GM23338 (cell line): ENCODE results near the gene STAM2. TPM values are rescaled to one million over a fixed set of nuclear protein-coding genes. Genes with fewer than 3 reads are reported as not detected.
"Not testable (repeated sequence)": the region's sequence is repeated elsewhere in the genome, so short reads cannot be mapped to it uniquely, and the experiment has no call there.

ENCODE experiments used
- ATAC-seq: fragments of 200-7000 bp; cut with Tn5 transposase; 3 replicates; pipeline ENCODE4 v1.9.1; 2020
- DNase-seq: peaks from one replicate; pipeline ENCODE4 v3.0.0-alpha.2; 2015; ENCODE audit warnings: low spot score
- H2AFZ ChIP-seq: fragments of 200-600 bp; sonication (generic); 2 replicates; pipeline ENCODE4 v1.8.0; 2016; ENCODE audit warnings: antibody characterized with exemption, mild to moderate bottlenecking, moderate library complexity
- H3F3A ChIP-seq: fragments of 200-600 bp; sonication (generic); replicated peaks from 2 replicates; pipeline ENCODE4 v1.8.0; 2017; ENCODE audit warnings: antibody characterized with exemption, mixed run types, low read depth
- H3K27ac ChIP-seq: fragments of 200-600 bp; sonication (generic); 2 replicates; pipeline ENCODE4 v1.6.1; 2016; ENCODE audit warnings: low read depth
- H3K27me3 ChIP-seq: fragments of 200-600 bp; sonication (generic); 2 replicates; pipeline ENCODE4 v1.8.0; 2016; ENCODE audit warnings: mild to moderate bottlenecking, mixed run types, moderate library complexity; ENCODE audit not compliant: insufficient read depth
- H3K36me3 ChIP-seq: fragments of 200-600 bp; sonication (generic); 2 replicates; pipeline ENCODE4 v1.8.0; 2016; ENCODE audit warnings: mild to moderate bottlenecking; ENCODE audit not compliant: insufficient read depth
- H3K4me1 ChIP-seq: fragments of 200-600 bp; sonication (generic); 2 replicates; pipeline ENCODE4 v1.8.0; 2016; ENCODE audit warnings: mild to moderate bottlenecking, moderate library complexity; ENCODE audit not compliant: insufficient read depth
- H3K4me2 ChIP-seq: fragments of 200-600 bp; sonication (generic); 2 replicates; pipeline ENCODE4 v1.7.1; 2017; ENCODE audit warnings: mixed run types
- H3K4me3 ChIP-seq: fragments of 200-600 bp; sonication (generic); 2 replicates; pipeline ENCODE4 v1.6.1; 2016; ENCODE audit warnings: mixed run types
- H3K79me2 ChIP-seq: fragments of 200-600 bp; sonication (generic); replicated peaks from 2 replicates; pipeline ENCODE4 v1.8.0; 2017; ENCODE audit warnings: mild to moderate bottlenecking; ENCODE audit not compliant: insufficient read depth
- H3K9me2 ChIP-seq: fragments of 200-600 bp; sonication (generic); 2 replicates; pipeline ENCODE4 v1.8.0; 2017; ENCODE audit not compliant: insufficient read depth
- H4K20me1 ChIP-seq: fragments of 200-600 bp; sonication (generic); replicated peaks from 2 replicates; pipeline ENCODE4 v1.8.0; 2017; ENCODE audit warnings: mild to moderate bottlenecking; ENCODE audit not compliant: insufficient read depth
- H3K27ac Mint-ChIP-seq: 2 replicates; pipeline ENCODE4 v1.8.0; 2020; ENCODE audit warnings: inconsistent platforms, mild to moderate bottlenecking, moderate library complexity, mixed read lengths
- H3K27me3 Mint-ChIP-seq: 3 replicates; pipeline ENCODE4 v1.8.0; 2022; ENCODE audit warnings: low read depth, mild to moderate bottlenecking, moderate library complexity, mixed read lengths, inconsistent platforms; ENCODE audit not compliant: insufficient read depth, poor library complexity
- H3K36me3 Mint-ChIP-seq: 3 replicates; pipeline ENCODE4 v1.8.0; 2021; ENCODE audit warnings: low read depth, mild to moderate bottlenecking, inconsistent platforms, moderate library complexity, mixed read lengths
- H3K4me1 Mint-ChIP-seq: 3 replicates; pipeline ENCODE4 v1.8.0; 2020; ENCODE audit warnings: mild to moderate bottlenecking, inconsistent platforms, mixed read lengths
- H3K4me3 Mint-ChIP-seq: 3 replicates; pipeline ENCODE4 v1.8.0; 2021; ENCODE audit warnings: moderate library complexity, mild to moderate bottlenecking, inconsistent platforms, mixed read lengths
- H3K9me3 Mint-ChIP-seq: 3 replicates; pipeline ENCODE4 v1.8.0; 2020; ENCODE audit warnings: moderate library complexity, mild to moderate bottlenecking, inconsistent platforms, mixed read lengths
- EZH2phosphoT487 ChIP-seq: fragments of 200-600 bp; sonication (generic); IDR thresholded peaks from one replicate; pipeline ENCODE4 v1.8.1; 2018; ENCODE audit warnings: antibody characterized with exemption; ENCODE audit not compliant: unreplicated experiment
- NANOG ChIP-seq: IDR thresholded peaks from 2 replicates; pipeline ENCODE4 v1.6.1; 2016; ENCODE audit warnings: antibody characterized with exemption, borderline replicate concordance
- POLR2AphosphoS5 ChIP-seq: IDR thresholded peaks from 2 replicates; pipeline ENCODE4 v1.6.1; 2016; ENCODE audit warnings: antibody characterized with exemption, low read depth
- STAT1 ChIP-seq: IDR thresholded peaks from one replicate; pipeline ENCODE4 v1.6.1; 2016; ENCODE audit warnings: antibody characterized with exemption; ENCODE audit not compliant: unreplicated experiment
- ZNF114 ChIP-seq: fragments of 250-450 bp; sonication (Bioruptor Pico); IDR thresholded peaks from 2 replicates; pipeline ENCODE4 v1.5.0; 2020; ENCODE audit warnings: mild to moderate bottlenecking, moderate library complexity
- polyA plus RNA-seq: library from polyadenylated mRNA; unstranded; fragments of >200 nt; fragmentation: Nextera tagmentation; extraction: Ambion mirVana; gene quantifications from 2 replicates; pipeline ENCODE4 v1.2.1, GENCODE V29; 2016
- total RNA-seq: library from RNA; depleted of rRNA; stranded (reverse); fragments of >200 nt; shearing (Covaris generic); gene quantifications from 2 replicates; pipeline ENCODE4 v1.2.3, GENCODE V29; 2014
- TF ChIP-seq, protein P1 (sequence below): IDR thresholded peaks from one replicate; pipeline ENCODE4 v1.6.1; 2018; ENCODE audit warnings: antibody characterized with exemption; ENCODE audit not compliant: unreplicated experiment
- TF ChIP-seq, protein P2 (sequence below): fragments of 250-450 bp; sonication (Bioruptor Pico); IDR thresholded peaks from 2 replicates; pipeline ENCODE4 v1.5.0; 2020; ENCODE audit warnings: mild to moderate bottlenecking, moderate library complexity

The STAM2 gene
- total and polyA plus RNA-seq, 2 experiments from 2014 or later: 4.6 to 18.2 TPM

GRCh38 chr2:152186262-152186661, 10.7 kb upstream of the STAM2 start (continued):
- TF ChIP-seq, protein P1, sequence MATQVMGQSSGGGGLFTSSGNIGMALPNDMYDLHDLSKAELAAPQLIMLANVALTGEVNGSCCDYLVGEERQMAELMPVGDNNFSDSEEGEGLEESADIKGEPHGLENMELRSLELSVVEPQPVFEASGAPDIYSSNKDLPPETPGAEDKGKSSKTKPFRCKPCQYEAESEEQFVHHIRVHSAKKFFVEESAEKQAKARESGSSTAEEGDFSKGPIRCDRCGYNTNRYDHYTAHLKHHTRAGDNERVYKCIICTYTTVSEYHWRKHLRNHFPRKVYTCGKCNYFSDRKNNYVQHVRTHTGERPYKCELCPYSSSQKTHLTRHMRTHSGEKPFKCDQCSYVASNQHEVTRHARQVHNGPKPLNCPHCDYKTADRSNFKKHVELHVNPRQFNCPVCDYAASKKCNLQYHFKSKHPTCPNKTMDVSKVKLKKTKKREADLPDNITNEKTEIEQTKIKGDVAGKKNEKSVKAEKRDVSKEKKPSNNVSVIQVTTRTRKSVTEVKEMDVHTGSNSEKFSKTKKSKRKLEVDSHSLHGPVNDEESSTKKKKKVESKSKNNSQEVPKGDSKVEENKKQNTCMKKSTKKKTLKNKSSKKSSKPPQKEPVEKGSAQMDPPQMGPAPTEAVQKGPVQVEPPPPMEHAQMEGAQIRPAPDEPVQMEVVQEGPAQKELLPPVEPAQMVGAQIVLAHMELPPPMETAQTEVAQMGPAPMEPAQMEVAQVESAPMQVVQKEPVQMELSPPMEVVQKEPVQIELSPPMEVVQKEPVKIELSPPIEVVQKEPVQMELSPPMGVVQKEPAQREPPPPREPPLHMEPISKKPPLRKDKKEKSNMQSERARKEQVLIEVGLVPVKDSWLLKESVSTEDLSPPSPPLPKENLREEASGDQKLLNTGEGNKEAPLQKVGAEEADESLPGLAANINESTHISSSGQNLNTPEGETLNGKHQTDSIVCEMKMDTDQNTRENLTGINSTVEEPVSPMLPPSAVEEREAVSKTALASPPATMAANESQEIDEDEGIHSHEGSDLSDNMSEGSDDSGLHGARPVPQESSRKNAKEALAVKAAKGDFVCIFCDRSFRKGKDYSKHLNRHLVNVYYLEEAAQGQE: no peak
- TF ChIP-seq EZH2phosphoT487: no peak
- no peak for TF ChIP-seq POLR2AphosphoS5
- TF ChIP-seq STAT1: no peak

DNA sequence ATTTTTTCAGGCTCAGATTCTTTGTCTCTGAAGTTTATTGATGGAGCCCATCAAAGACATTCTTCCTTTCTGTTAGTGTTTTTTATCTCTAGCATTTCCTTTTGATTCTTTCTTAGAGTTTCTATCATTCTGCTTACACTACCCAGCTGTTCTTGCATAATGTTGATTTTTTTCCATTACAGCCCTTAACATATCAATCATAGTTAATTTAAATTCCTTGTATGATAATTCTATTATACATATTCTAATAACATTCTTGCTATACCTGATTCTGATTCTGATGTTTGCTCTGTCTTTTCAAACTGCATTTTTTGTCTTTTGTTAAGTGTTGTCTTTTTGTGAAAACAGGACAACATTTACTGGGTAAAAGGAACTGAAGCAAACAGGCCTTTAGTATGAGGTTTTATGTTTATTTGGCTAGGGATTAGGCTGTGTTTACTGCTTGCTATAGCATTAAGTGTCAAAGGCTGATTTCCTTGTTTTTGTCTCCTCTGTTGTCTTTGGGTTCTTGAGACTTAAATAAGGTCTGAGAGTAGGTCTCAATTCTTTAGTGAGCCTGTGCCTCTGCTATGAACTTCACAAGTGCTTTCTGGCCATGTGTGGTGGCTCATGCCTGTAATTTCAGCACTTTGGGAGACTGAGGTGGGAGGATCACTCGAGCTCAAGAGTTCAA, 8.0 kb upstream of the STAM2 start:
- no peak overlapping the region for H3K4me3 Mint-ChIP-seq

DNA sequence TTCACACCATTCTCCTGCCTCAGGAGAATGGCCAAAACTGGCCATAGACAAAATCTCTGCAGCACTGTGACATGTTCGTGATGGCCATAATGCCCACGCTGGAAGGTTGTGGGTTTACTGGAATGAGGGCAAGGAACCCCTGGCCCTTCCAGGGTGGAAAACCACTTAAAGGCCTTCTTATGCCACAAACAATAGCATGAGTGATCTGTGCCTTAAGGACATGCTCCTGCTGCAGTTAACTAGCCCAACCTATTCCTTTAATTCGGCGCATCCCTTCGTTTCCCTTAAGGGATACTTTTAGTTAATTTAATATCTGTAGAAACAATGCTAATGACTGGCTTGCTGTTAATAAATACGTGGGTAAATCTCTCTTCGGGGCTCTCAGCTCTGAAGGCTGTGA, 2.1 kb upstream of the STAM2 start:
- not testable (repeated sequence) for H3K27ac ChIP-seq, H4K20me1 ChIP-seq, ATAC-seq, DNase-seq, H3K27ac Mint-ChIP-seq, H3F3A ChIP-seq, H3K4me1 ChIP-seq, H3K36me3 Mint-ChIP-seq, H3K4me3 Mint-ChIP-seq, H3K36me3 ChIP-seq, H3K4me3 ChIP-seq, H3K9me2 ChIP-seq, H3K4me2 ChIP-seq, H2AFZ ChIP-seq
- Mint-ChIP-seq H3K27me3 (peaks cover 13% of the 10 kb centered on the region), H3K4me1 (peaks cover 10% of the 10 kb centered on the region; the same call in 2 of the 3 replicates), H3K9me3 (peaks cover 40% of the 10 kb centered on the region)
- peaks cover 21% of the 10 kb centered on the region for H3K79me2 ChIP-seq
- peaks cover 17% of the 10 kb centered on the region for H3K27me3 ChIP-seq

More for the DNA sequence above, 8.0 kb upstream of the STAM2 start:
- H3K27me3 Mint-ChIP-seq: peaks cover 28% of the 10 kb centered on the region
- Histone ChIP-seq H3K4me2 (no peak overlapping the region), H2AFZ (no peak overlapping the region), H3K4me1 (no peaks in the 10 kb centered on the region), H3K27me3 (peaks cover 36% of the 10 kb centered on the region), H3K27ac (peak overlapping the region; percentile 87), H3K36me3 (no peaks in the 10 kb centered on the region), H3K4me3 (no peak overlapping the region), H3F3A (peaks cover 4% of the 10 kb centered on the region), H3K79me2 (no peaks in the 10 kb centered on the region), H4K20me1 (no peaks in the 10 kb centered on the region), H3K9me2 (peaks cover 4% of the 10 kb centered on the region; the same call in 1 of the 2 replicates)
- no peak overlapping the region for H3K27ac Mint-ChIP-seq
- peak; percentile 80 for ATAC-seq
- peaks cover 11% of the 10 kb centered on the region; the same call in 2 of the 3 replicates for H3K4me1 Mint-ChIP-seq
- DNase-seq: peak; percentile 31
- TF ChIP-seq ZNF114 (CRISPR knock-in tag) (no peak), NANOG (peak; percentile 83)
- TF ChIP-seq, protein P2, sequence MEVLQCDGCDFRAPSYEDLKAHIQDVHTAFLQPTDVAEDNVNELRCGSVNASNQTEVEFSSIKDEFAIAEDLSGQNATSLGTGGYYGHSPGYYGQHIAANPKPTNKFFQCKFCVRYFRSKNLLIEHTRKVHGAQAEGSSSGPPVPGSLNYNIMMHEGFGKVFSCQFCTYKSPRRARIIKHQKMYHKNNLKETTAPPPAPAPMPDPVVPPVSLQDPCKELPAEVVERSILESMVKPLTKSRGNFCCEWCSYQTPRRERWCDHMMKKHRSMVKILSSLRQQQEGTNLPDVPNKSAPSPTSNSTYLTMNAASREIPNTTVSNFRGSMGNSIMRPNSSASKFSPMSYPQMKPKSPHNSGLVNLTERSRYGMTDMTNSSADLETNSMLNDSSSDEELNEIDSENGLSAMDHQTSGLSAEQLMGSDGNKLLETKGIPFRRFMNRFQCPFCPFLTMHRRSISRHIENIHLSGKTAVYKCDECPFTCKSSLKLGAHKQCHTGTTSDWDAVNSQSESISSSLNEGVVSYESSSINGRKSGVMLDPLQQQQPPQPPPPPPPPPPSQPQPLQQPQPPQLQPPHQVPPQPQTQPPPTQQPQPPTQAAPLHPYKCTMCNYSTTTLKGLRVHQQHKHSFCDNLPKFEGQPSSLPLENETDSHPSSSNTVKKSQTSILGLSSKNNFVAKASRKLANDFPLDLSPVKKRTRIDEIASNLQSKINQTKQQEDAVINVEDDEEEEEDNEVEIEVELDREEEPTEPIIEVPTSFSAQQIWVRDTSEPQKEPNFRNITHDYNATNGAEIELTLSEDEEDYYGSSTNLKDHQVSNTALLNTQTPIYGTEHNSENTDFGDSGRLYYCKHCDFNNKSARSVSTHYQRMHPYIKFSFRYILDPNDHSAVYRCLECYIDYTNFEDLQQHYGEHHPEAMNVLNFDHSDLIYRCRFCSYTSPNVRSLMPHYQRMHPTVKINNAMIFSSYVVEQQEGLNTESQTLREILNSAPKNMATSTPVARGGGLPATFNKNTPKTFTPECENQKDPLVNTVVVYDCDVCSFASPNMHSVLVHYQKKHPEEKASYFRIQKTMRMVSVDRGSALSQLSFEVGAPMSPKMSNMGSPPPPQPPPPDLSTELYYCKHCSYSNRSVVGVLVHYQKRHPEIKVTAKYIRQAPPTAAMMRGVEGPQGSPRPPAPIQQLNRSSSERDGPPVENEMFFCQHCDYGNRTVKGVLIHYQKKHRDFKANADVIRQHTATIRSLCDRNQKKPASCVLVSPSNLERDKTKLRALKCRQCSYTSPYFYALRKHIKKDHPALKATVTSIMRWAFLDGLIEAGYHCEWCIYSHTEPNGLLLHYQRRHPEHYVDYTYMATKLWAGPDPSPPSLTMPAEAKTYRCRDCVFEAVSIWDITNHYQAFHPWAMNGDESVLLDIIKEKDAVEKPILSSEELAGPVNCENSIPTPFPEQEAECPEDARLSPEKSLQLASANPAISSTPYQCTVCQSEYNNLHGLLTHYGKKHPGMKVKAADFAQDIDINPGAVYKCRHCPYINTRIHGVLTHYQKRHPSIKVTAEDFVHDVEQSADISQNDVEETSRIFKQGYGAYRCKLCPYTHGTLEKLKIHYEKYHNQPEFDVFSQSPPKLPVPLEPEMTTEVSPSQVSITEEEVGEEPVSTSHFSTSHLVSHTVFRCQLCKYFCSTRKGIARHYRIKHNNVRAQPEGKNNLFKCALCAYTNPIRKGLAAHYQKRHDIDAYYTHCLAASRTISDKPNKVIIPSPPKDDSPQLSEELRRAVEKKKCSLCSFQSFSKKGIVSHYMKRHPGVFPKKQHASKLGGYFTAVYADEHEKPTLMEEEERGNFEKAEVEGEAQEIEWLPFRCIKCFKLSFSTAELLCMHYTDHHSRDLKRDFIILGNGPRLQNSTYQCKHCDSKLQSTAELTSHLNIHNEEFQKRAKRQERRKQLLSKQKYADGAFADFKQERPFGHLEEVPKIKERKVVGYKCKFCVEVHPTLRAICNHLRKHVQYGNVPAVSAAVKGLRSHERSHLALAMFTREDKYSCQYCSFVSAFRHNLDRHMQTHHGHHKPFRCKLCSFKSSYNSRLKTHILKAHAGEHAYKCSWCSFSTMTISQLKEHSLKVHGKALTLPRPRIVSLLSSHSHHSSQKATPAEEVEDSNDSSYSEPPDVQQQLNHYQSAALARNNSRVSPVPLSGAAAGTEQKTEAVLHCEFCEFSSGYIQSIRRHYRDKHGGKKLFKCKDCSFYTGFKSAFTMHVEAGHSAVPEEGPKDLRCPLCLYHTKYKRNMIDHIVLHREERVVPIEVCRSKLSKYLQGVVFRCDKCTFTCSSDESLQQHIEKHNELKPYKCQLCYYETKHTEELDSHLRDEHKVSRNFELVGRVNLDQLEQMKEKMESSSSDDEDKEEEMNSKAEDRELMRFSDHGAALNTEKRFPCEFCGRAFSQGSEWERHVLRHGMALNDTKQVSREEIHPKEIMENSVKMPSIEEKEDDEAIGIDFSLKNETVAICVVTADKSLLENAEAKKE (CRISPR knock-in tag): no peak
- H3K36me3 Mint-ChIP-seq: peaks cover 21% of the 10 kb centered on the region
- H3K9me3 Mint-ChIP-seq: peaks cover 67% of the 10 kb centered on the region
